PC-3 (cell line): ENCODE measurements around the gene WDR38. TPM values are rescaled to one million over a fixed set of nuclear protein-coding genes. Genes with fewer than 3 reads are reported as not detected.

ENCODE experiments used
- ATAC-seq: fragments of 200-7000 bp; cut with Tn5 transposase; 2 replicates; pipeline ENCODE4 v1.9.1; 2020; ENCODE audit warnings: mild to moderate bottlenecking, moderate library complexity
- BruUV-seq: library from RNA; stranded (reverse); fragments of 400-500 nt; replicated peaks from 2 replicates; lab custom pipeline; 2021; lab: Mats Ljungman, UMichigan
- CTCF ChIA-PET: fragments of 300-600 bp; sonication (Branson Sonifier 250); formaldehyde crosslinking; loops from one replicate; lab custom pipeline; 2022; ENCODE audit warnings: antibody characterized with exemption; lab: Charles Lee
- POLR2A ChIA-PET: fragments of 300-600 bp; sonication (Branson Sonifier 250); formaldehyde crosslinking; loops from one replicate; lab custom pipeline; 2022; ENCODE audit warnings: antibody characterized with exemption; ENCODE audit not compliant: unreplicated experiment; lab: Charles Lee
- DNase-seq: peaks from one replicate; pipeline ENCODE4 v3.0.0-alpha.2; 2015
- H2AFZ ChIP-seq: fragments of 300-600 bp; sonication (generic); 2 replicates; pipeline ENCODE4 v1.6.0; 2016; ENCODE audit warnings: antibody characterized with exemption, low read length
- H3F3A ChIP-seq: fragments of 300-600 bp; sonication (generic); one replicate; pipeline ENCODE4 v1.6.0; 2017; ENCODE audit warnings: antibody characterized with exemption, low read length, control low read depth, mild to moderate bottlenecking; ENCODE audit not compliant: unreplicated experiment
- H3K27ac ChIP-seq: fragments of 300-600 bp; sonication (generic); 2 replicates; pipeline ENCODE4 v1.5.1; 2016; ENCODE audit warnings: mild to moderate bottlenecking, low read length
- H3K27me3 ChIP-seq: fragments of 300-600 bp; sonication (generic); 2 replicates; pipeline ENCODE4 v1.6.1; 2016; ENCODE audit warnings: low read length, mixed read lengths
- H3K36me3 ChIP-seq: fragments of 300-600 bp; sonication (generic); 2 replicates; pipeline ENCODE4 v1.6.1; 2016; ENCODE audit warnings: low read depth, mixed run types, low read length, mixed read lengths
- H3K4me1 ChIP-seq: fragments of 300-600 bp; sonication (generic); 2 replicates; pipeline ENCODE4 v1.5.1; 2016; ENCODE audit warnings: low read length; ENCODE audit not compliant: insufficient read depth
- H3K4me2 ChIP-seq: fragments of 300-600 bp; sonication (generic); 2 replicates; pipeline ENCODE4 v1.6.0; 2016; ENCODE audit warnings: low read length
- H3K4me3 ChIP-seq: fragments of 300-600 bp; sonication (generic); 2 replicates; pipeline ENCODE4 v1.5.1; 2016; ENCODE audit warnings: mild to moderate bottlenecking, low read length, mixed read lengths
- H3K79me2 ChIP-seq: fragments of 300-600 bp; sonication (generic); 2 replicates; pipeline ENCODE4 v1.6.1; 2017; ENCODE audit warnings: low read length, mixed read lengths
- H3K9ac ChIP-seq: fragments of 300-600 bp; sonication (generic); 2 replicates; pipeline ENCODE4 v1.6.0; 2016; ENCODE audit warnings: mild to moderate bottlenecking, low read length
- H3K9me2 ChIP-seq: fragments of 300-600 bp; sonication (generic); replicated peaks from 2 replicates; pipeline ENCODE4 v1.6.1; 2016; ENCODE audit warnings: mixed run types, low read length, mixed read lengths
- H3K9me3 ChIP-seq: fragments of 300-600 bp; sonication (generic); 2 replicates; pipeline ENCODE4 v1.6.1; 2016; ENCODE audit warnings: low read length, mixed read lengths
- H4K20me1 ChIP-seq: fragments of 300-600 bp; sonication (generic); 2 replicates; pipeline ENCODE4 v1.6.1; 2016; ENCODE audit warnings: low read length, mixed read lengths
- CTCF ChIP-seq: fragments of 300-600 bp; sonication (generic); conservative IDR thresholded peaks from 2 replicates; pipeline ENCODE4 v1.5.1; 2017; ENCODE audit warnings: antibody characterized with exemption, low read depth, mild to moderate bottlenecking, low read length
- EZH2 ChIP-seq: fragments of 300-600 bp; sonication (generic); IDR thresholded peaks from one replicate; pipeline ENCODE4 v1.6.1; 2017; ENCODE audit warnings: antibody characterized with exemption, mild to moderate bottlenecking, low read length; ENCODE audit not compliant: unreplicated experiment
- EZH2phosphoT487 ChIP-seq: fragments of 300-600 bp; sonication (generic); IDR thresholded peaks from 2 replicates; pipeline ENCODE4 v1.6.1; 2018; ENCODE audit warnings: mild to moderate bottlenecking, antibody characterized with exemption, low read length, borderline replicate concordance
- intact Hi-C: fragments of 100-400 bp; cut with micrococcal nuclease; formaldehyde crosslinking; loops from 2 replicates; pipeline ENCODE4 v1.9.0; 2023
- total RNA-seq: library from RNA; depleted of rRNA; stranded (reverse); fragments of >200 nt; gene quantifications from 2 replicates; pipeline ENCODE4 v1.2.3, GENCODE V29; 2014

Gene WDR38
- total RNA-seq, 1 experiment from 2014 or later = not detected

- intact Hi-C loops = no loop called here
- POLR2A ChIA-PET = no interaction called here
Measured at GRCh38 chr9:124869466-124869985, 16.3 kb downstream of the WDR38 start.

GRCh38 chr9:124869986-124870560 lies 16.8 kb downstream of the WDR38 start:
- Histone ChIP-seq H3K9me3 (no peaks in the 10 kb centered on the region), H2AFZ (0 out of 2 replicates have a peak overlapping the region, but pooled peaks have one; percentile 19), H3K9ac (peak overlapping the region; percentile 97), H3K4me3 (peak overlapping the region; percentile 97), H3K27ac (peak overlapping the region; percentile 88), H3F3A (no peaks in the 10 kb centered on the region), H3K36me3 (peaks cover 19% of the 10 kb centered on the region), H4K20me1 (peaks cover 23% of the 10 kb centered on the region), H3K4me1 (peaks cover 26% of the 10 kb centered on the region), H3K79me2 (peaks cover 71% of the 10 kb centered on the region), H3K4me2 (peak overlapping the region; percentile 99), H3K9me2 (no peaks in the 10 kb centered on the region), H3K27me3 (no peaks in the 10 kb centered on the region)
- BruUV-seq = TSS peak; percentile 60
- CTCF ChIA-PET = no interaction called here
- peak; percentile 32 for DNase-seq
- ATAC-seq = 0 out of 2 replicates have a peak, but pooled peaks have one; percentile 7
- TF ChIP-seq EZH2 = no peak
- no peak for TF ChIP-seq EZH2phosphoT487
- no peak for TF ChIP-seq CTCF
- intact Hi-C loops = no loop called here
- POLR2A ChIA-PET = no interaction called here

More at GRCh38 chr9:124869466-124869985, 16.3 kb downstream of the WDR38 start:
- BruUV-seq = no TSS peak
- H3K4me2 ChIP-seq = peak overlapping the region; percentile 99
- no peaks in the 10 kb centered on the region for H3K27me3 ChIP-seq
- H3K27ac ChIP-seq = peak overlapping the region; percentile 88
- H3K9ac ChIP-seq = peak overlapping the region; percentile 97
- ATAC-seq (peak; percentile 16), DNase-seq (peak; percentile 17)
- no peaks in the 10 kb centered on the region for H3K9me3 ChIP-seq
- peaks cover 70% of the 10 kb centered on the region for H3K79me2 ChIP-seq
- peaks cover 14% of the 10 kb centered on the region for H3K36me3 ChIP-seq
- H2AFZ ChIP-seq = peak overlapping the region; percentile 65
- CTCF ChIA-PET = no interaction called here
- peak overlapping the region; percentile 97 for H3K4me3 ChIP-seq
- peaks cover 23% of the 10 kb centered on the region for H4K20me1 ChIP-seq
- H3K4me1 ChIP-seq = peaks cover 26% of the 10 kb centered on the region
- H3K9me2 ChIP-seq = no peaks in the 10 kb centered on the region
- no peaks in the 10 kb centered on the region for H3F3A ChIP-seq
- TF ChIP-seq EZH2 (no peak), EZH2phosphoT487 (no peak), CTCF (no peak)

- H3K9me3 ChIP-seq = no peaks in the 10 kb centered on the region
- intact Hi-C loops = no loop called here
- peaks cover 78% of the 10 kb centered on the region for H3K79me2 ChIP-seq
- no peaks in the 10 kb centered on the region for H3F3A ChIP-seq
- peaks cover 23% of the 10 kb centered on the region for H4K20me1 ChIP-seq
- H2AFZ ChIP-seq = no peak overlapping the region
- peak overlapping the region; percentile 97 for H3K4me3 ChIP-seq
- H3K4me1 ChIP-seq = peaks cover 26% of the 10 kb centered on the region
- no peak for ATAC-seq
- no peak for TF ChIP-seq EZH2phosphoT487
- BruUV-seq = no TSS peak
- ChIA-PET POLR2A (no interaction called here), CTCF (no interaction called here)
- no peaks in the 10 kb centered on the region for H3K9me2 ChIP-seq
- 0 out of 2 replicates have a peak overlapping the region, but pooled peaks have one; percentile 88 for H3K27ac ChIP-seq
- peaks cover 19% of the 10 kb centered on the region for H3K36me3 ChIP-seq
- DNase-seq = no peak
- no peaks in the 10 kb centered on the region for H3K27me3 ChIP-seq
- peak overlapping the region; percentile 97 for H3K9ac ChIP-seq
- H3K4me2 ChIP-seq = peak overlapping the region; percentile 99
Measured at GRCh38 chr9:124870723-124871122, 17.5 kb downstream of the WDR38 start.
